B cell (primary cell): ENCODE measurements around the gene ERBB2. TPM values are rescaled to one million over a fixed set of nuclear protein-coding genes. Genes with fewer than 3 reads are reported as not detected.

Source experiments
- ATAC-seq: fragments of 200-7000 bp; cut with Tn5 transposase; one replicate; pipeline ENCODE4 v1.10.0; 2021; ENCODE audit warnings: low read depth, mild to moderate bottlenecking, moderate number of reproducible peaks, moderate library complexity
- CTCF ChIA-PET: fragments of 350-600 bp; sonication (Branson Sonifier 250); formaldehyde crosslinking; loops from one replicate; lab custom pipeline; 2021; ENCODE audit warnings: antibody characterized with exemption, inconsistent platforms; lab: Charles Lee
- POLR2A ChIA-PET: fragments of 350-600 bp; sonication (Branson Sonifier 250); formaldehyde crosslinking; loops from one replicate; lab custom pipeline; 2021; ENCODE audit warnings: antibody characterized with exemption; lab: Charles Lee
- DNase-seq: peaks from one replicate; pipeline ENCODE4 v3.0.0; 2013
- H2AFZ ChIP-seq: 2 replicates; pipeline ENCODE4 v1.6.1; 2012; ENCODE audit warnings: mild to moderate bottlenecking, low read depth, low read length; ENCODE audit not compliant: insufficient read depth, poor library complexity, severe bottlenecking
- H3K27ac ChIP-seq, 2 donors: 1 replicate in 1 of 2; 2 replicates in 1 of 2; pipeline ENCODE4 v1.5.1; 2012 to 2013; ENCODE audit warnings: low read length in 2 of 2, mild to moderate bottlenecking in 2 of 2, moderate library complexity in 1 of 2
- H3K27me3 ChIP-seq, 4 experiments: fragments of 200-600 bp in 1 of 4; sonication (generic) in 1 of 4; replicated peaks in 1 of 4; 1 replicate in 2 of 4; 2 replicates in 2 of 4; pipeline versions ENCODE4 v1.6.1 to v1.7.0; 2013 to 2016; ENCODE audit warnings: low read length in 3 of 4, mild to moderate bottlenecking in 2 of 4, mixed read lengths in 1 of 4, moderate library complexity in 1 of 4; ENCODE audit not compliant: insufficient read depth in 4 of 4, control insufficient read depth in 3 of 4; ENCODE audit errors: control extremely low read depth in 1 of 4
- H3K36me3 ChIP-seq, 2 experiments: replicated peaks in 1 of 2; 1 replicate in 1 of 2; 2 replicates in 1 of 2; pipeline versions ENCODE4 v1.6.1 to v1.7.1; 2013; ENCODE audit warnings: low read length in 1 of 2; ENCODE audit not compliant: insufficient read depth in 2 of 2, control insufficient read depth in 1 of 2; ENCODE audit errors: control extremely low read depth in 1 of 2, extremely low read depth in 1 of 2
- H3K4me1 ChIP-seq, 2 donors: fragments of 200-600 bp in 1 of 2; sonication (generic) in 1 of 2; 1 replicate in 1 of 2; 2 replicates in 1 of 2; pipeline versions ENCODE4 v1.5.1 to v1.6.1; 2013 to 2017; ENCODE audit warnings: low read length in 2 of 2; ENCODE audit not compliant: control insufficient read depth in 2 of 2, insufficient read depth in 2 of 2
- H3K4me2 ChIP-seq: replicated peaks from 2 replicates; pipeline ENCODE3; 2012; ENCODE audit warnings: mild to moderate bottlenecking, low read depth, low read length; ENCODE audit not compliant: poor library complexity, severe bottlenecking
- H3K4me3 ChIP-seq, 5 experiments: fragments of 200-600 bp in 1 of 5; sonication (generic) in 1 of 5; 1 replicate in 3 of 5; 2 replicates in 2 of 5; pipeline versions ENCODE4 v1.5.1 to v1.7.0; 2011 to 2016; ENCODE audit warnings: low read length in 4 of 5, mild to moderate bottlenecking in 4 of 5, low read depth in 2 of 5, control low read depth in 1 of 5, moderate library complexity in 1 of 5; ENCODE audit not compliant: insufficient read depth in 1 of 5; ENCODE audit errors: control extremely low read depth in 1 of 5, extremely low read depth in 1 of 5
- H3K79me2 ChIP-seq: fragments of 200-600 bp; sonication (generic); one replicate; pipeline ENCODE4 v1.6.0; 2016; ENCODE audit warnings: low read length; ENCODE audit not compliant: control insufficient read depth, insufficient read depth
- H3K9ac ChIP-seq: fragments of 200-600 bp; sonication (generic); 2 replicates; pipeline ENCODE4 v1.6.1; 2017; ENCODE audit warnings: mild to moderate bottlenecking, low read length, moderate library complexity
- H3K9me3 ChIP-seq, 3 donors: one replicate each; pipeline versions ENCODE4 v1.6.1 to v1.7.1; 2013; ENCODE audit warnings: low read length in 2 of 3; ENCODE audit not compliant: control insufficient read depth in 2 of 3, insufficient read depth in 1 of 3; ENCODE audit errors: control extremely low read depth in 1 of 3
- H4K20me1 ChIP-seq: 2 replicates; pipeline ENCODE4 v1.6.0; 2012; ENCODE audit warnings: mild to moderate bottlenecking, low read length; ENCODE audit not compliant: insufficient read depth, control insufficient read depth, poor library complexity, severe bottlenecking
- H3K27ac Mint-ChIP-seq: one replicate; pipeline ENCODE4 v1.8.0; 2021; ENCODE audit warnings: mixed read lengths
- H3K27me3 Mint-ChIP-seq: one replicate; pipeline ENCODE4 v1.8.0; 2021; ENCODE audit warnings: mixed read lengths
- H3K4me1 Mint-ChIP-seq: one replicate; pipeline ENCODE4 v1.8.0; 2021; ENCODE audit warnings: mixed read lengths
- H3K4me3 Mint-ChIP-seq: one replicate; pipeline ENCODE4 v1.8.0; 2021; ENCODE audit warnings: mixed read lengths
- H3K9me3 Mint-ChIP-seq: one replicate; pipeline ENCODE4 v1.8.0; 2022; ENCODE audit warnings: mixed read lengths; ENCODE audit not compliant: insufficient read depth
- CTCF ChIP-seq: fragments of 200-600 bp; IDR thresholded peaks from one replicate; pipeline ENCODE4 v1.8.0; 2022; ENCODE audit warnings: antibody characterized with exemption, mild to moderate bottlenecking
- EZH2 ChIP-seq: IDR thresholded peaks from 2 replicates; pipeline ENCODE4 v1.6.1; 2012; ENCODE audit warnings: borderline replicate concordance, low read depth, mild to moderate bottlenecking, moderate library complexity, low read length; ENCODE audit not compliant: insufficient read depth, poor library complexity, severe bottlenecking
- WGBS: methylation state at CpG from one replicate; pipeline ENCODE4 v1.1.5; 2013; ENCODE audit warnings: missing lambda C conversion rate; ENCODE audit not compliant: insufficient coverage; 5-methylcytosine and 5-hydroxymethylcytosine counted together
- intact Hi-C: fragments of 100-400 bp; cut with micrococcal nuclease; formaldehyde crosslinking; loops from one replicate; pipeline ENCODE4 v1.10.0; 2022
- polyA plus RNA-seq: library from polyadenylated mRNA; depleted of rRNA; stranded (reverse); fragments of >200 nt; gene quantifications from 2 replicates; pipeline ENCODE4 v1.2.3, GENCODE V29; 2012
- total RNA-seq, 2 donors: library from RNA; stranded (reverse); fragments of 120-200 nt in 1 of 2; gene quantifications; 1 replicate in 1 of 2; 2 replicates in 1 of 2; pipeline versions ENCODE4 v1.2.3 to v1.2.4, GENCODE V29; 2013 to 2022

The ERBB2 gene
- total and polyA plus RNA-seq, 2 donors (not counting 1 experiment from before 2014, with no cell fraction given) = 3.2 to 8.4 TPM

GRCh38 chr17:39740357-39741111 is 40.7 kb downstream of the ERBB2 start:
- H3K27me3 ChIP-seq = peaks cover 0 to 34% (median 12%) of the 10 kb centered on the region in 4 experiments
- intact Hi-C loops = no loop called here
- H3K9me3 Mint-ChIP-seq = no peaks in the 10 kb centered on the region
- POLR2A ChIA-PET = interaction anchor here (0.9 kb wide), 1 partner anchor 119 kb away, joined by 3 read pairs; no protein-coding TSS in a partner anchor
- ATAC-seq = no peak
- peaks cover 33% of the 10 kb centered on the region for H3K4me1 Mint-ChIP-seq
- no peaks in the 10 kb centered on the region for H3K36me3 ChIP-seq
- no peak overlapping the region for H3K27ac ChIP-seq
- TF ChIP-seq CTCF = no peak
- TF ChIP-seq EZH2 = no peak
- H3K79me2 ChIP-seq = peaks cover 2% of the 10 kb centered on the region
- peaks cover 32 to 35% of the 10 kb centered on the region in 2 donors for H3K4me1 ChIP-seq
- H2AFZ ChIP-seq = peak overlapping the region; percentile 64
- H3K4me3 Mint-ChIP-seq = peak overlapping the region; percentile 57
- CTCF ChIA-PET = no interaction called here
- no peak overlapping the region for H3K4me3 ChIP-seq
- H3K9ac ChIP-seq = no peak overlapping the region
- peaks cover 30% of the 10 kb centered on the region for H3K27me3 Mint-ChIP-seq
- H3K9me3 ChIP-seq = peaks cover 0 to 7% (median 0%) of the 10 kb centered on the region in 3 donors
- DNase-seq = peak; percentile 12
- peak overlapping the region; percentile 82 for H3K4me2 ChIP-seq
- no peak overlapping the region for H3K27ac Mint-ChIP-seq
- 78% methylated on average over 7 of the region's 16 CpGs for WGBS
- no peaks in the 10 kb centered on the region for H4K20me1 ChIP-seq
